HL-60 (cell line): ENCODE data around the gene TRIP6.

Experiments used
- POLR2AphosphoS5 ChIP-seq: IDR thresholded peaks from 2 replicates; pipeline ENCODE4 v1.6.1; 2012; ENCODE audit warnings: low read depth
- TF ChIP-seq, protein P1 (sequence below): IDR thresholded peaks from one replicate; pipeline ENCODE4 v1.5.1; 2011; ENCODE audit warnings: low read length, control low read depth, inconsistent platforms; ENCODE audit not compliant: insufficient read depth

DNA sequence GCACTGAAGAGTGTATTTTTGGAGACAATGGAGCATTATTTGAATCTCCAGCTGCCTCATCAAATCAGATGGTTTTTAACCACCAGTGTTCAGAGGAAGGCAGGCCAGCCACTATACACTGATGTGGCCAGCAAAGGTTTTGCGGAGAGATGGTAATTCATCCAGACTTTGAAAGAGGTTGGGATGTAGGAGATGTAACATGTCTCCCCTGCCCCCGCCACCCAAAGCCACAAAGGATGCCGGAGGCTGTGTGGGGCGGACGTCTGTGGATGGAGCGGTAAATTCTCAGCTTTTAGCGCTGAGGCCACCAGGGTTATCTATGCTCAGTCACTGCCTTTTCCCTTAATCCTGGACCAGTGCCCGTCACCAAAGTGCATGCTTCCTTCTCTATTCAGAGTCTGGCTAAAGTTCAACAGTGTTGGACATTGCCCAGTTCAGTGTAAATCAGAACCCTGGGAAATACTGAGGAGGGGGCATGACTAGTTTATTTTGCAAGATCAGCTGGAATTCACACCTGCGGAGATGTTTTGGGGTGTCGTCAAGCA lies 3.7 kb upstream of the TRIP6 start:
- TF ChIP-seq, protein P1, sequence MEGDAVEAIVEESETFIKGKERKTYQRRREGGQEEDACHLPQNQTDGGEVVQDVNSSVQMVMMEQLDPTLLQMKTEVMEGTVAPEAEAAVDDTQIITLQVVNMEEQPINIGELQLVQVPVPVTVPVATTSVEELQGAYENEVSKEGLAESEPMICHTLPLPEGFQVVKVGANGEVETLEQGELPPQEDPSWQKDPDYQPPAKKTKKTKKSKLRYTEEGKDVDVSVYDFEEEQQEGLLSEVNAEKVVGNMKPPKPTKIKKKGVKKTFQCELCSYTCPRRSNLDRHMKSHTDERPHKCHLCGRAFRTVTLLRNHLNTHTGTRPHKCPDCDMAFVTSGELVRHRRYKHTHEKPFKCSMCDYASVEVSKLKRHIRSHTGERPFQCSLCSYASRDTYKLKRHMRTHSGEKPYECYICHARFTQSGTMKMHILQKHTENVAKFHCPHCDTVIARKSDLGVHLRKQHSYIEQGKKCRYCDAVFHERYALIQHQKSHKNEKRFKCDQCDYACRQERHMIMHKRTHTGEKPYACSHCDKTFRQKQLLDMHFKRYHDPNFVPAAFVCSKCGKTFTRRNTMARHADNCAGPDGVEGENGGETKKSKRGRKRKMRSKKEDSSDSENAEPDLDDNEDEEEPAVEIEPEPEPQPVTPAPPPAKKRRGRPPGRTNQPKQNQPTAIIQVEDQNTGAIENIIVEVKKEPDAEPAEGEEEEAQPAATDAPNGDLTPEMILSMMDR, result no peak
- TF ChIP-seq POLR2AphosphoS5, result no peak; the same call in 1 of the 2 replicates
